ENCODE data around the gene TMEM161B.
"Not testable (repeated sequence)": the region's sequence is repeated elsewhere in the genome, so short reads cannot be mapped to it uniquely, and the experiment has no call there.

The TMEM161B gene

DNA sequence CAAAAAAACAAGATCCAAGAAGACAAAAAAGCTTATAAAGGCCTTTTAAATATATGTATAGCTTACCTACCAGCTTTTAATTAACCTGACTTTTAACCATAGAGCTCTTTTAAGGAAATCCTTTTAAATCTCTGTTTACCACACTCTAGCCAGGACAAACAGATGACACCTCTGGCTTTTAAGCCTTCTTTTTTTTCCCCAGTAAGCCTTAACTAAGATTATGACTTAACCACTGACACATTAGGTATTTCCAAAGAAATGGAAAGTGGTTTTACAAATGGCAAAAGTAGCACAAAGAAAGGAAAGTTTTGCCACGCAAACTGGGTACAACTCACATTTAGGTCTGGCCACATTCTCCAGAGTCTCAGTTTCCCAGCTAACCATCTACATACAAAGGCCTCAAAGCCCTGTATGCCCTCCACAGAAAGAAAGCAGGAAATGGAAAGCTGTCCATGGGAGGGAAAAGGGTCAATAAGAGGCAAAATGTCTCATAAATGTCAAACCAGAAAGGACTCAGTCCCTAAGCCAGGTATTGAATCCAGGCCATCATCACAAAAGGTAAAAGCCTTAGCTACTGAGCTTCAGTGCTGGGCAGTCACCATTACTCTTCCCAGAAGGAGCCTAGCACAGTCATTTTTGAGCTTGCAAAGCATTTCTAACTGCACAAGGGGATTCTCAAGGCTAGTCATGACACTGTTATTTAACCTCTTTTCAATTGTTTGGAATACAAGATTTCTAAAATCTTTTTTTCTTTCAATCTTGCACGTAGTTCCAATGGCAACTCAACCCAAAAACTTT lies 19.7 kb downstream of the TMEM161B start:
- no peak for DNase-seq

DNA sequence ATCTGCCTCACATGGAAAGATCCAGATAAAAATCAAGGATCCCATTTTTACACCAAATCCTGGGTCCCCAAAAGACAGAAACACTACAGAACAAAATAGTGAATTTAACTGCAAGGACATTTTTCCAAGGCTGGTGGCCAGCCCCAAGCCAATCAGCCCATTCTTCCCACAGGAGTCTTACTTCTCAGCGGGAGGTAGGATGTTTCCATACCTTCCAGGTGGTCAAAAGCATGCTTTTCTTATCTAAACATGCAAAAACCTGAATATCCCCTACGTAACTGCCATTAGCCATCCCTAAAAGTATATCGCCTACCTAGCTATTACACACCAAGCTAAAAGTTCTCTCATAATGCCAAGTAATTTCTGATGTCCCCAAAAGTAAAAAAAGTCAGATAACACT lies 20.6 kb downstream of the TMEM161B start:
- no peak for DNase-seq

DNA sequence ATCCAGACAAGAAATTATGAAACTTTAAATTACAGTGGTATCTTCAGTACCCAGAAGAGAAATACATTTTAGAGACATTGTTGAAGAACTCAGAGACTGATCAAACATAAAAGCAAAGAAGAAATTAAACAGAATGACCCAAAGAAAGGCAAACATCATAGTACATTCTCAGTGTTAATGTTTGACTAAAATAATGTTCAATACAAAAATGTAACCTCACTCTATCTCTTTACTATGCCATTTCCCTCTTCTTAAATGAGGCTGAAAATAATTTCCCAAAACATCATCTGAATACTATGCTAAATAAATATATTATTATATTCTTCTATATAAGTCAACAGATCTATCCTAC lies 22.8 kb downstream of the TMEM161B start:
- DNase-seq, result no peak

DNA sequence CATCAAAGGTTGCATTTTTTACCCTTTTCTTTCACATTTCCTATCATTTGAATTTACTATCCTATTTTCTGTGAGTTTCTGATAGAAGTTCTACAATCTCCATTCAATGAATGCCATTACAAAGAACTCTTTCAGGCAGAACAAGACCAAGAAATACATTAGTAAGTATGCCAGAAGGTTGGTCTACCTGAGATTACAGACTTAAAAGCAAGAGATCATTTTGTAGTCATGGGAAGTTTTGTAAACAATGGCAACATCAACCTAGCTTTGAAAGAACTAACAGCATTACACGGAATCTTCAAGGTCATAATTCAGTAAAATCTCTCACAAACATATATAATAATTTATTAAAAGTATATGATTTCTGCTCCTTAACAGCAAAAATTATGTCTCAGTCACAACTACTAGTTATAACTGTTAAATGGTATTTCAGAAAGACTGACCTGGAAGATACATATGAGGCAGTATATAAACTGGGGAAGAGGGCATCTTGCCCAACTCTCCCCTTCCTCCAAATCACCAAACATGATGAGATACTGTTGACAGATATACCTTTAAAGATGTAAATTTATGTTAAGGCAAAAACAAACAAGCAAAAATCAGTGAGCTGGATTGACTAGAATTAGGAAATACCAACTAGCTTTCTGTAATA lies 23.3 kb downstream of the TMEM161B start:
- DNase-seq, result no peak

DNA sequence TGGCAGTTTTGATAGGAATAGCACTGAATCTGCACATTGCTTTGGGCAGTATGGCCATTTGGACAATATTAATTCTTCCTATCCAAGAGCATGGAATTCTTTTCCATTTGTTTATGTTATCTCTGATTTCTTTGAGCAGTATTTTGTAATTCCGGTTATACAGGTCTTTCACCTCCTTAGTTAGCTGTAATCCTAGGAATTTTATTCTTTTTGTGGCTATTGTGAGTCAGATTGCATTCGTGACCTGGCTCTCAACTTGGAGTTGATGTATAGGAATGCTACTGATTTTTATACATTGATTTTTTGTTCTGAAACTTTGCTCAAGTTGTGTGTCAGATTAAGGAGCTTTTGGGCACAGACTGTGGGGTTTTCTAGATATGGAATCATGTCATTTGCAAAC lies 24.0 kb downstream of the TMEM161B start:
- no peak for DNase-seq

DNA sequence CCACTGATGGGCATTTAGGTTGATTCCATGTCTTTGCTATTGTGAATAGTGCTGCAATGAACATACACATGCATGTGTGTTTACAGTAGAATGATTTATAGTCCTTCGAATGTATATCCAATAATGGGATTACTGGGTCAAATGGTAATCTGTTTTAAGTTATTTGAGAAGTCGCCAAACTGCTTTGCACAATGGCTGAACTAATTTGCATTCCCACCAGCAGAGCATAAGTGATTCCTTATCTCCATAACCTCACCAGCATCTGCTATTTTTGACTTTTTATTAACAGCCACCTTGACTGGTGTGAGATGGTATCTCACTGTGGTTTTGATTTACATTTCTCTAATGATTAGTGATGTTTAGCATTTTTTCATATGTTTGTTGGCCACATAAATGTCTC lies 25.2 kb downstream of the TMEM161B start:
- DNase-seq, result not testable (repeated sequence)

DNA sequence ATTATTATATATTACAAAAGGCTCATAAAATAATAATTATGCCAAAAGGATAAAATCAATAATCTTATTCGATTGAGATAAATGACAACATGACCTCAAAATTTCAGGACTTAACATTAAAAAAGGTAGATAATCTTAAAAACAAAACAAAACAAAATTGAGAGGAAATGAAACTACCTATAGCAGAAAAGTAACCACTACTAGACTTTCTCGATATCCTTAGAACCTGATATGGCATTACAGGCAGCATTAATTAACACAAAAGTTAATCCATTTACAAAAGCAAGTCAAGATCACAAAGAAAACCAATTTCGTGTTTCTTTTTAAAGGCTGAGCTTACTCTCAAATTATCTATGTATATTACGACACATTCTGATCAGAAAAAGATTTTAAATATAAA lies 29.9 kb downstream of the TMEM161B start:
- DNase-seq, result no peak

DNA sequence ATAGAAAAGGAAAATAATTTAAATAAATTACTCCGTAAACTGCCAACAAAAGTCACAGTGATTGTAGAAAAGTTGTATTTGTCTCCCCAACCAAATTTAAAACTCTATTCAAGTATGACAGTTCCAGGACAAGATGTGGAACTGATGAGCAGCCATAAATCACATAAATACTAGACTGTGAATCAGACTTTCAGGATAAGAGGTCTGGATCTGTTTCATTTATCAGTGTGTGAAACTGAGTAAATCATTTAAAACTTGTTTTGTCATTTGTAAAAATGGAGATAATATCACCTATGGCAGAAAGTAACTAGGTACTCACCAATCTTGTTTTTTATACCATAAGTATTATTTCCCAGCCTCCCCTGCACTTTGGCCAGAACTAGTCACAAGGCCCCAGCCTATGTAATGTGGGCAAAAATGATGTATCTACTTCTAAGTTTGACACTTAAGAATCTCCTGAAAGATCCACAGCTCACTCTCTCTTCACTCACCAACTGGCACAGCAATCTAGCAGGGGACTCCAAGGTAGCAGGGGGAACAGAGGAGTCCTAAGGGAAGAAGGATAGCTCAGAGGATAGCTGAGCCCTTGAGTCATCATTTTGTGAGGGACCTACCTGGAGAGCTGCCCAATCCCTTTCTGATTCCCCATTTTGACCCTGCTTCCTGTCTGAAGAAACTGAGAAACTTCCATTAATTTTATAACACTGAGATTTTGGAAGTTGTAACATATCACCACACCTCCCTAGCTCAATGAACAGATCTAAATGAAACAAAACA lies 31.6 kb downstream of the TMEM161B start:
- DNase-seq, result no peak

DNA sequence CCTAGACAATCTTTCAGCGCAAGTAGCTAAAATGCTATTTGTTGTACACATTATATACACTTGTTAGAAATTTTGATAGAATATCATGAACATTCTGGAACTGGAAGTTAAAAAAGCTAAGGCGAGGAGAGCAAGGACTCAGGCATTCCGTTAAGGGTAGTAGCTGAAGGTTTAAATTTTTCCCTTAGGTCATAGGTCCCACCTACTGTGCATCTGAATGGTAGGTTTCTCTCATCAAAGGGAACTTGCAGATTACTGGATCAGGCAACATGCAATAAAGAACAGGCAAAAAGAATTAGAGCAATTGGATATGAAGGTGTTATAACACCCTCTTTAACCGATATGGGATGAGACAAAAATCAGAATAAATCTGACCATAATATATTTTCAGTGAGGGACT lies 32.8 kb downstream of the TMEM161B start:
- no peak for DNase-seq

DNA sequence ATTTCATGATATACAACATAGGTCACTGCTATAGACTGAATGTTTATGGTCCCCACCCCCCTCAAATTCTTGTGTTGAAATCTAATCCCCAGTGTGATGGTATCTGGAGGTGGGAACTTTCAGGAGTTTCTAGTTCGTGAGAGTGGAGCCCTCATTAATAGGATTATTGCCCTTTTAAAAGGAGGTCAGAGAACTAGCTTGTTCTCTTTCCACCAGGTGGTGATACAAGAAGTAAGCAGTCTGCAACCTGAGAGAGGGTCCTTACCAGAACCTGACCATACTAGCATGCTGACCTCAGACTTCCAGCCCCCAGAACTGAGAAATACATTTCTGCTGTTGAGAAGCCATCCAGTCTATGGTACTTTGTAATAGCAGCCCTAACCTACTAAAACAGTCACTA lies 33.3 kb downstream of the TMEM161B start:
- no peak for DNase-seq

DNA sequence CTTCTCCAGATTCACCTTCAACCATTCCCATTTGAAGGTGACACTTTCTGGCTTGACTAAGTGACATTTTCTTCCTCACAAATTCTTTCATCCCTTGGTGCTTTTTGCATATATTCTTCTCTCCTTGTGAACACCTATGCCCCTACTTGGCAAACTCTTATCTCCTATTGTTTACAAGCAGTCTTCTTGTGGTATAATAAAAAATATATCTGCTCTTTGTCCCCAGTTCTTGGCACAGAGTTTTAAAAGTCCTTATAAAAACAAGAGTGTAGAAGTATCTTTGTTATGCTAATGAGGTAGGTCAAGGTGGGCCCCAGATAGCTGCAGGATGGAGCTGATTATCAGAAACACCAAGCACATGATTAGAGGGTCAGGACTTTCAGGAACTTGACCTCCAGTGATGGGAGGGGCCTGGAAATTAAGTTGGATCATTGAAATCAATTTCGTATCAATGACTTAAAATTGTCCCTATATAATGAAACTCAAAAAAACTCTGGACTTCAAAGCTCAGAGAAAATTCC lies 38.0 kb downstream of the TMEM161B start:
- DNase-seq, result no peak

DNA sequence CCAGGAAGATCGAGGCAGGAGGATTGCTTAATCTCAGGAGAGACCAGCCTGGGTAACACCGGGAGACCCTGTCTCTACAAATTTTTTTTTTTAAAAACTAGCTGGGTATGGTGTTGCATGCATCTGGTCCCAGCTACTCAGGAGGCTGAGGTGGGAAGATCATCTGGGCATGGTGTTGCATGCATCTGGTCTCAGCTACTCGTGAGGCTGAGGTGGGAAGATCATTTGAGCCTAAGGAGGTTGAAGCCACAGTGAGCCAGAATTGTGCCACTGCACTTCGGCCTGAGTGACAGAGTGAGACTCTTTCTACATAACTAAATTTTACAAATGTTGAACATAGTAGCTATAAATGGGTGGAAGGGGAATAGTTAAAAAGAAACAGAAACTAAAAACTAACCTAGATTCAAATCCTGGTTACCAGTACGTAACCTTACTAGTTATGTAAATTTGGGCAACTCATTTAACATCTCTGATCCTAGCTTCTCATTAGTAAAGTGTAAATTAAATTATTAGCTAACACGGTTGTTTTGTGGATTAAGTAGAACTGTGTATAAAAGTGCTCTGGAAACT lies 41.7 kb downstream of the TMEM161B start:
- no peak for DNase-seq

DNA sequence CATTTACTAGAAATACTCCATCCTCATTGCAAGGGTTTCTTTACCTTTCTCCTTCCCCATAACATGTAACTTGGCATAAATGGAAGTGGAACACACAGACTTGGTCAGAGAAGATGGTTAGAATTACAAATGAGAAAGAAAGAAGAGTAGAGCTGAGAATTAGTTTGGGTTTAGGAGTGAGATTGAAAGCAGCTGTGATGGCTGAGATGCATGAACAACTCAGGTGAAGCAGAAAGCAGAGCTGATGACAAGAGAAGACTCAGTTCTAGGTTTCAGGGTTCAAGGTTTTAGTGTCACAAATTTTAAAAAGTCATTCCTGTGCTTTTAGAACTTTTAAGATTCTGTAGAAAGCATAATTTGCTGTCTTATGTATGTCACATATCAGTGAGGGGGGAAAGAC lies 54.0 kb downstream of the TMEM161B start:
- no peak for DNase-seq

DNA sequence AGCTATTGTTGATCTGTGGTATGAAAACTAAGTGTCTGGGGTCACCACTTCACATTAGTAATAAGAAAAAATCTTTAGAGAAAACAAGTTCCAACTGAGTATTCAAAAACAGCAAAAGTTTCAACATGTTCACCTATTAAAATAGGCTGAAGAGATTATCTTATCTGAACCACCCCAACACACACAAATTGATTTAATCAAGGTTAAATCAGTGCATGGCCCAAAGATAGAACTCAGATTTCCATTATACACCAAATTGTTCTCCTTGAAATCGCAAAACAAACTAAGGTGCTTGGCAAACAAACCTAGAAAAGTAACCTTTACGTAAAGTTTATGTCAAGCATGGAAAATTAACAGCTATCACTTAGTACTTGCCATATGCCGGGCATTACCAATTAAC lies 61.1 kb downstream of the TMEM161B start:
- DNase-seq, result no peak

DNA sequence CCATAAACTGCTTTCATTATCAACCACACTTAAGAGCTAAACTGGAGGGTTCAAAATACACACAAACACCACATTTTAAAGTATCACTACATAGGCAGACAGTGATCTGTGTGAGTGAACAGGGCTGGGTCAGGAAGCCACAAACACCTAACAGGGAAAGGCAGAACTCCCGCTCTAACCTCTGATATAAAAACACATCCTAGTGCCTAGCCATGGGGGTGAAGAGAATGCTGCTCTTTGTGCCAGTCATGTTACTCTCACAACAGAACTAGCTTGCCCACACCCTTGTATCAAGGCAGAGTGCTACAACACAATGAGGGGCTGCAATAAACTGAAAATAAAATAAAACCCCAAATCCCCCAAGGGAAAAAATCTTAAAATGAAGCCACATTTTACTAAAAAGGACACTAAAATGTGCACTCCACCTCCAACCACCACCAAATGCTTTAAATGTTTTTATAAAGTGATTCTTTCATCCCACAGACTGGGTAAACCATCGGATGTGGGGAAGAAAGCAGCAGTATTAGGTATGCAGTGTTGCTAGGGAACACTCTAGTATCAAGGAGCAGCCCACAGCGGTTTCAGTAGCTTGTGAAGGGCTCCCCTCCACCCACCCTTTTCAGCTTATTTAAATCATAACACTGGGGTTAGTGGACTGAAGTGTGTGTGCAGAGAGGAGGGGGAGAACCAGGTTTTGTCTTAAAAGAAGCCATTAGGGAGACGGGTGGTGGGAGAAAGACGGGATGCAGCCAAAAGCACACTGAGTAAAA lies 64.5 kb downstream of the TMEM161B start:
- DNase-seq, result no peak

DNA sequence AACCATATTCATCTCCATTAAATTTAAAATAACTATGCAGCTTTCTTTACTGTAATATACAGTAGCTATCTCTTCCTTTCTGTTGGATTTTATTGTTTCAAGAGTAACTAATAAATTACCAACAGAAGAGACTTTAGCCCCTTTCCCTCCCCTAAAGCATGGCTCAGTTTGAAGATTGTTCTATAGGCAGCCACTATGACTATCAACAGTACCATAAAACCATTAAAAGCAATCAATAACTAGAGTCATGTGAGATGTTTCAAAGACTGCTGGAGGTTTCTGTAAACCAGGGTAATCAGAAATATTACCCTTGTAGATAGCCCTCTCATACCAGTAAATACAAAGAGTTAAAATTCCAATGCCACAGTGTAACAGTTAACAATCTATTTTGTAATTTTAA lies 73.0 kb downstream of the TMEM161B start:
- no peak for DNase-seq

DNA sequence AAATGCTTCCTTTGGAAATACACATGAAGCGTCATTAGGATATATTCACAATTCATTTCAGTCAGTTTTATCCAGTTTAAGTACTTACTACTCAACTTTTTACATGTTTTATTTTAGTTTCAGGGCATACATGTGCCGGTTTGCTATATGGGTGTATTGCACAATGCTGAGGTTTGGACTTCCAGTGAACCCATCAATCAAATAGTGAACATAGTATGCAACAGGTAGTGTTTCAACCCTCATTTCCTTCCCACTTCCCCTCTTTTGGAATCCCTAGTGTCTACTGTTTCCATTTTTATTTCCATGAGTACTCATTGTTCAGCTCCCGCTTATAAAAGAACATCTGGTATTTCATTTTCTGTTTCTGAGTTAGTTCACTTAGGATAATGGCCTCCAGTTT lies 74.7 kb downstream of the TMEM161B start:
- no peak for DNase-seq

DNA sequence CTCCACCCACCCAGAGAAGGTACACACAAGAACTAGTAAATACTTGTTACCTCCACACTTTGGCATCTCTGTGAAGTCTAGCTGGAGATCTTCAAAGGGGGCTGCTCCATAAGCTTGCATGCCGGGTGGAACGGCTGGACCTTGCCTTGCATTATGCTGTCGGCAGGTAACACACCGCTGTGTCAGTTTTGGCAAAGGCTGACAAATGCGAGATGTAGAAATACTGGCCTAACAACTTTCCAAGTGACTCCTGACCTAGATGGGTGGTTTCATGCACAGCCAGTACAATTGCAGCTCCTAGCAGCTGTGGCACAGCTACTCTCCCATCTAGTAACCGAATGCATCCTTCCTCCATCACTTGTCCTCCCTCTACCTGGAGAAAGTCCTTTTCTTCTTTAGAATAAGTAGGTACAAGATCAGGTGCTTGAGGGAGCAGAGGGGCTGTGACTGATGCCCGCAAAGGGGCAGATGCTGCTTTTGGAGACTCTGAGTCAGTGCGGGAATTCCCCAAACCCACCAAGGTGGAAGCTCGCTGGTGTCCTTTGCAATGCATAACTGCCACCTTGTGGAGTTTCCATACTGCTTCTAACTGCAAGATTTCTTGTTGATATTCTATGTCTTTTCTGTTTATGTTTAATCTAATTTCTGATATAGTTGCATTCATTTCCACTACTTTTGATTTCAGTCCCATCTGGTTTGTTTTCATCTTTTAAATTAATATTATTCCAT lies 78.4 kb downstream of the TMEM161B start:
- DNase-seq, result no peak

DNA sequence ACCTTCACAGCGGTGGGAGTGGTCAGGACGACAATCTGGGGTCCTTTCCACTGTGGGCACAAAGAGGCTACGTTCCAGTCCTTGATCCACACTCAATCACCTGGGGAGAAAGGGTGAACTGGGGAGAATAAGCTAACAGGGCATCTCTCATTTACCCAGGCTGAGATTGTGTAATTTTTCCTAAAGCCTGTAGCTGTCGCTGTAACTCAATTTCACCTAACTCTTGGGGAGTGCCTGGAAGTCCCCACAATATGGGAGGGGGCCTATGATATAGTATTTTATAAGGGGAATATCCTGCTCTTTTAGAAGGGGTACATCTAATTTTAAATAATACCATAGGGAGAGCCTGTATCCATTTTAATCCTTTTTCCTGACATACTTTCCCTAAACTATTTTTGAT lies 79.2 kb downstream of the TMEM161B start:
- not testable (repeated sequence) for DNase-seq

DNA sequence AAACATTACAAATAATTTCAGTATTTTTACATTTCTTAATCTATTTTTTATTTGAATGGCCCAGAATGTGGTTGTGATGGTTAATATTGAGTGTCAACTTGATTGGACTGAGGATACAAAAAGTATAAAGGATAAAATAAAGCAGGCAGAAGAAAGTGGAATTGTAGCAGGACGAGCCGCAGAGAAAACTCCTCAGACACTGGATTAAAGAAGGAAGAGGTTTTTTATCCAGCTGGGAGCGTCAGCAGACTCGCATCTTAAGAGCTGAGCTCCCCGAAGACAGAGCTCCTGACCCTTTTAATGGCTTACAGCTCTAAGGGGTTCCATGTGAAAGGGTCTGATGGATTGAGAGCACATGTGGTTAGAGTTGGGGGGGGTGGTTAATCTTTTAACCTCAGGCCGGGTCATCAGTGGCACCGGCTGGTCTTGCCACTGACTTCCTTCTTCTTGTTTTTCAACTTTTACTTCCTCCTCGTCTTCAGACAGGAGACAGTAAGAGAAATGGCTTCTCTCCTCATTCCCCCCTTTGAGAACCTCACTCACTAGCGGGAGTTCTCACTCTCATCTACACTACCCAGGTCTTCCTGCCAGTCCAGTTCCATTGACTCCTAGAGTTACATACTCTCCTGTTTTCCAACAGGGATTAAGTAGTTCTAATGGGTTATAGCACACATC lies 80.0 kb downstream of the TMEM161B start:
- no peak for DNase-seq

DNA sequence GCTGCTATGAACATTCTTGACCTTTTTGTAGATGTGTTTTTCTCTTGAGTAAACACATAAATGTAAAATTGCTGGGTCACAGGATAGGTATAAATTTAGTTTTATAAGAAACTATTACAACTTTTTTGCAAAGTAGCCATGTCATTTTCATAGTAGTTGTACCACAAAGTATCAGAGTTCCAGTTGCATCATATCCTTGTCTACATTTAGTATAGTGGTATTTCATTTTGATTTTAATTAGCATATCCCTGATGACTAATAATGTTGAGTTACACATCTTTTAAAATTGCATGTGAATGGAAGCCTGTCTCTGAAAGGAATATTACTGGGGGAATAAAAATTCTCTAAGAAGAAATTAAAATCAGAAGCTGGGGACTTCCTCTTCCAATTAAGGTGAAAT lies 85.4 kb downstream of the TMEM161B start:
- DNase-seq, result no peak
